Measurements from ENCODE around the gene SEM1.
"Not testable (repeated sequence)": the region's sequence is repeated elsewhere in the genome, so short reads cannot be mapped to it uniquely, and the experiment has no call there.

Gene SEM1

GRCh38 chr7:96700516-96700915, 9.1 kb downstream of the SEM1 start:
- Histone ChIP-seq H3K9ac (ENCODE audit: low read length) (no peak overlapping the region), H3K4me3 (ENCODE audit: low read length) (no peak overlapping the region), H3K4me1 (ENCODE audit: control insufficient read depth, low read depth, low read length) (no peaks in the 10 kb centered on the region), H3K36me3 (ENCODE audit: control insufficient read depth, low read depth, low read length) (peaks cover 7% of the 10 kb centered on the region), H3K27me3 (ENCODE audit: control insufficient read depth, insufficient read depth, low read length) (no peaks in the 10 kb centered on the region), H3K9me3 (ENCODE audit: control insufficient read depth, low read depth, low read length) (no peaks in the 10 kb centered on the region), H3K27ac (ENCODE audit: low read length) (no peak overlapping the region)

DNA sequence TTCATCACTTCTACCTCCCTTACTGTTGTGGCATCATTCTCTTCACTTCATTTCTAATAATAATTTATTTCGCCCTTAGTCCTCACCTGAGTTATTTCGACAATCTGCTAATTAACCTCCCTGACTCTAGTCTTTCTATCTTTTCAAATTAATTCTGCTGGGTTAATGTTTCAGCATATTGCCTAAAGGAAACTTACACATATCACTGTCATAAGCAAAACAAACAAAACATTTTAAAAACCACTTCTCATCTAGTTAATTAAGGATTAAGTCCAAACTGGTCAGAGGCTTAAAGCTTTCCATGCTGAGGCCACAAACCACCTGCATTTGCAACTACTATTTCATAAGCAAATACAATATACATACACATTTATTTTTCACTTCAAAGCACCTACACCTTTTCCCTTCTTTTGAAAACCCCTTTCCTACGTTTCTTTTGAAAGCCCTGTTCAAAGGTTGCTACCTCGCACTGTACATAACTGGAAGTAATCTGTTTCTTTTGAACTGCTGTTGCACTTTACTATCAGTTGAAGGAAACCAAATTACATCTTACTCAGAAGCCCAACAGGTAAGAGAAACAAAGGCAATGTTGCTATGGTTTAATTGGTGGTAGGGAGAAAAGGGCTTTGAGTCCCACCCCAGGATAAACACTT, 10.3 kb downstream of the SEM1 start:
- Histone ChIP-seq H3K4me1 (ENCODE audit: control insufficient read depth, low read depth, low read length) (no peaks in the 10 kb centered on the region), H3K9me3 (ENCODE audit: control insufficient read depth, low read depth, low read length) (no peaks in the 10 kb centered on the region), H3K36me3 (ENCODE audit: control insufficient read depth, low read depth, low read length) (peaks cover 3% of the 10 kb centered on the region), H3K4me3 (ENCODE audit: low read length) (no peak overlapping the region), H3K27me3 (ENCODE audit: control insufficient read depth, insufficient read depth, low read length) (no peaks in the 10 kb centered on the region), H3K27ac (ENCODE audit: low read length) (no peak overlapping the region), H3K9ac (ENCODE audit: low read length) (no peak overlapping the region)

- not testable (repeated sequence) for H3K36me3 ChIP-seq (ENCODE audit: control insufficient read depth, low read depth, low read length); H3K27me3 ChIP-seq (ENCODE audit: control insufficient read depth, insufficient read depth, low read length); H3K27ac ChIP-seq (ENCODE audit: low read length); H3K9ac ChIP-seq (ENCODE audit: low read length); H3K4me3 ChIP-seq (ENCODE audit: low read length); H3K4me1 ChIP-seq (ENCODE audit: control insufficient read depth, low read depth, low read length); H3K9me3 ChIP-seq (ENCODE audit: control insufficient read depth, low read depth, low read length)
Observed at GRCh38 chr7:96698449-96698848, 11.2 kb downstream of the SEM1 start.

GRCh38 chr7:96697822-96698221, 11.8 kb downstream of the SEM1 start:
- Histone ChIP-seq H3K9ac (ENCODE audit: low read length) (no peak overlapping the region), H3K4me1 (ENCODE audit: control insufficient read depth, low read depth, low read length) (no peaks in the 10 kb centered on the region), H3K27ac (ENCODE audit: low read length) (no peak overlapping the region), H3K36me3 (ENCODE audit: control insufficient read depth, low read depth, low read length) (peaks cover 9% of the 10 kb centered on the region), H3K27me3 (ENCODE audit: control insufficient read depth, insufficient read depth, low read length) (no peaks in the 10 kb centered on the region), H3K4me3 (ENCODE audit: low read length) (no peak overlapping the region), H3K9me3 (ENCODE audit: control insufficient read depth, low read depth, low read length) (no peaks in the 10 kb centered on the region)

- Histone ChIP-seq H3K27ac (ENCODE audit: low read length) (no peak overlapping the region), H3K4me1 (ENCODE audit: control insufficient read depth, low read depth, low read length) (no peaks in the 10 kb centered on the region), H3K36me3 (ENCODE audit: control insufficient read depth, low read depth, low read length) (peaks cover 15% of the 10 kb centered on the region), H3K27me3 (ENCODE audit: control insufficient read depth, insufficient read depth, low read length) (no peaks in the 10 kb centered on the region), H3K4me3 (ENCODE audit: low read length) (no peak overlapping the region), H3K9me3 (ENCODE audit: control insufficient read depth, low read depth, low read length) (no peaks in the 10 kb centered on the region), H3K9ac (ENCODE audit: low read length) (no peak overlapping the region)
Observed at GRCh38 chr7:96695581-96695980, 14.1 kb downstream of the SEM1 start.

- Histone ChIP-seq H3K4me3 (ENCODE audit: low read length) (no peak overlapping the region), H3K9me3 (ENCODE audit: control insufficient read depth, low read depth, low read length) (no peaks in the 10 kb centered on the region), H3K27me3 (ENCODE audit: control insufficient read depth, insufficient read depth, low read length) (no peaks in the 10 kb centered on the region), H3K27ac (ENCODE audit: low read length) (no peak overlapping the region), H3K36me3 (ENCODE audit: control insufficient read depth, low read depth, low read length) (peaks cover 15% of the 10 kb centered on the region), H3K4me1 (ENCODE audit: control insufficient read depth, low read depth, low read length) (no peaks in the 10 kb centered on the region), H3K9ac (ENCODE audit: low read length) (no peak overlapping the region)
Observed at GRCh38 chr7:96694082-96694481, 15.6 kb downstream of the SEM1 start.

DNA sequence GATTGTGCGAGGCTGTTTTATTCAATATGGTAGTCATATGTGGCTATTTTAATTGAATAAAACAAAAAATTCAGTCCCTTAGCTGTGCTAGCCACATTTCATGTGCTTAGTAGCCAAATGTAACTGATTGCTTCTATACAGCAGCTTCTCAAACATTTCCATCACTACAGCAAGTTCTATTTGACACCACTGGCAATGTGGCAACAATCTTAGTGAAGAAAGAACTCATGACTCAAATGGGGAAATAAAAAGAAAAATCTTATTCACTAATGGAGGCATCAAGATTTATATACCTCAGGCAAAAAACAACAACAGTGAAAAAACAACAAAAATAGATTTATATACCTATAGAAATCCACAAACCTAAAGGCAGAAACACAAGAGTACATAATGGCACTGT, 17.9 kb downstream of the SEM1 start:
- Histone ChIP-seq H3K36me3 (ENCODE audit: control insufficient read depth, low read depth, low read length) (peaks cover 25% of the 10 kb centered on the region), H3K4me1 (ENCODE audit: control insufficient read depth, low read depth, low read length) (no peaks in the 10 kb centered on the region), H3K9ac (ENCODE audit: low read length) (no peak overlapping the region)

DNA sequence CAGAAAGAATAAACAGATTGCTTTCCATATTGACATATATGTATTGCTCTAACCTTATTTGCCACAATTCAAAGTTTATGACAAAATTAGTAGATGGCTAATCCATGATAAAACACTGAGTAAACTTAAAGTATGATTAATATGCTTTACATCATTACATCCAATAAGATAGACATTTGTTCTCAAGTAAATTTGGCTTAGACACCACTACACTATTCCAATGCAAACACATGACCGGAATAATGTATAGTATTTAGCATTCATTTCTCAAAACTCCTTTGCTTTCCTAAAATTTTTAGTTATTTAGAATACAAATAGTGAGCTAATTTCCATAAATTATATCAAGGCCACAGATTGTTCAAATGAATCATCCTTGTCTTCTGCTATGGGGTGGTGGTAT, 20.2 kb downstream of the SEM1 start:
- Histone ChIP-seq H3K9ac (ENCODE audit: low read length) (no peak overlapping the region), H3K9me3 (ENCODE audit: control insufficient read depth, low read depth, low read length) (no peaks in the 10 kb centered on the region), H3K4me1 (ENCODE audit: control insufficient read depth, low read depth, low read length) (no peaks in the 10 kb centered on the region), H3K4me3 (ENCODE audit: low read length) (no peak overlapping the region), H3K27ac (ENCODE audit: low read length) (no peak overlapping the region), H3K27me3 (ENCODE audit: control insufficient read depth, insufficient read depth, low read length) (no peaks in the 10 kb centered on the region), H3K36me3 (ENCODE audit: control insufficient read depth, low read depth, low read length) (peaks cover 22% of the 10 kb centered on the region)

More for the DNA sequence above, 17.9 kb downstream of the SEM1 start:
- H3K27me3 ChIP-seq (ENCODE audit: control insufficient read depth, insufficient read depth, low read length) = no peaks in the 10 kb centered on the region
- H3K9me3 ChIP-seq (ENCODE audit: control insufficient read depth, low read depth, low read length) = no peaks in the 10 kb centered on the region
- no peak overlapping the region for H3K4me3 ChIP-seq (ENCODE audit: low read length)
- H3K27ac ChIP-seq (ENCODE audit: low read length) = no peak overlapping the region

- no peak overlapping the region for H3K9ac ChIP-seq (ENCODE audit: low read length)
- no peaks in the 10 kb centered on the region for H3K4me1 ChIP-seq (ENCODE audit: control insufficient read depth, low read depth, low read length)
- no peak overlapping the region for H3K27ac ChIP-seq (ENCODE audit: low read length)
- H3K27me3 ChIP-seq (ENCODE audit: control insufficient read depth, insufficient read depth, low read length) = no peaks in the 10 kb centered on the region
- no peaks in the 10 kb centered on the region for H3K9me3 ChIP-seq (ENCODE audit: control insufficient read depth, low read depth, low read length)
- peaks cover 10% of the 10 kb centered on the region for H3K36me3 ChIP-seq (ENCODE audit: control insufficient read depth, low read depth, low read length)
- no peak overlapping the region for H3K4me3 ChIP-seq (ENCODE audit: low read length)
Observed at GRCh38 chr7:96686305-96686704, 23.3 kb downstream of the SEM1 start.

- Histone ChIP-seq H3K4me1 (ENCODE audit: control insufficient read depth, low read depth, low read length) (no peaks in the 10 kb centered on the region), H3K4me3 (ENCODE audit: low read length) (no peak overlapping the region), H3K27ac (ENCODE audit: low read length) (no peak overlapping the region), H3K27me3 (ENCODE audit: control insufficient read depth, insufficient read depth, low read length) (no peaks in the 10 kb centered on the region), H3K9me3 (ENCODE audit: control insufficient read depth, low read depth, low read length) (no peaks in the 10 kb centered on the region), H3K9ac (ENCODE audit: low read length) (no peak overlapping the region), H3K36me3 (ENCODE audit: control insufficient read depth, low read depth, low read length) (peaks cover 9% of the 10 kb centered on the region)
Observed at GRCh38 chr7:96685755-96686154, 23.9 kb downstream of the SEM1 start.

GRCh38 chr7:96685353-96685752, 24.3 kb downstream of the SEM1 start:
- H3K4me3 ChIP-seq (ENCODE audit: low read length) = no peak overlapping the region
- no peaks in the 10 kb centered on the region for H3K4me1 ChIP-seq (ENCODE audit: control insufficient read depth, low read depth, low read length)
- H3K9ac ChIP-seq (ENCODE audit: low read length) = no peak overlapping the region
- H3K27me3 ChIP-seq (ENCODE audit: control insufficient read depth, insufficient read depth, low read length) = no peaks in the 10 kb centered on the region
- H3K36me3 ChIP-seq (ENCODE audit: control insufficient read depth, low read depth, low read length) = peaks cover 9% of the 10 kb centered on the region
- no peak overlapping the region for H3K27ac ChIP-seq (ENCODE audit: low read length)
- no peaks in the 10 kb centered on the region for H3K9me3 ChIP-seq (ENCODE audit: control insufficient read depth, low read depth, low read length)

- no peaks in the 10 kb centered on the region for H3K27me3 ChIP-seq (ENCODE audit: control insufficient read depth, insufficient read depth, low read length)
- H3K36me3 ChIP-seq (ENCODE audit: control insufficient read depth, low read depth, low read length) = no peaks in the 10 kb centered on the region
- H3K4me3 ChIP-seq (ENCODE audit: low read length) = no peak overlapping the region
- no peaks in the 10 kb centered on the region for H3K9me3 ChIP-seq (ENCODE audit: control insufficient read depth, low read depth, low read length)
- H3K27ac ChIP-seq (ENCODE audit: low read length) = no peak overlapping the region
- no peaks in the 10 kb centered on the region for H3K4me1 ChIP-seq (ENCODE audit: control insufficient read depth, low read depth, low read length)
- no peak overlapping the region for H3K9ac ChIP-seq (ENCODE audit: low read length)
Observed at GRCh38 chr7:96679886-96680285, 29.8 kb downstream of the SEM1 start.

Data from iPS-18a (cell line).